C1 segment of cervical spinal cord (tissue), 14 donors: Measurements from ENCODE around the gene MFSD1.

Source experiments
- DNase-seq, 14 donors: peaks; one replicate each; lab custom pipeline; 2025; lab: John Stamatoyannopoulos, UW

Gene MFSD1

GRCh38 chr3:158801696-158802408 is at the start of gene MFSD1:
Gene MFSD1 (plus strand): TSS chr3:158802054. CDS start chr3:158802153, 99 bp downstream.
- peak; percentile 70 to 94 (median 90) for DNase-seq

GRCh38 chr3:158753854-158754253 is 48.0 kb upstream of the MFSD1 start:
- DNase-seq = no peak

- no peak for DNase-seq
Measured at GRCh38 chr3:158755421-158755820, 46.4 kb upstream of the MFSD1 start.

- DNase-seq = no peak
Measured at GRCh38 chr3:158761350-158761749, 40.5 kb upstream of the MFSD1 start.

- no peak for DNase-seq
Measured at GRCh38 chr3:158762701-158763100, 39.2 kb upstream of the MFSD1 start.

- DNase-seq = no peak
Measured at GRCh38 chr3:158763421-158763820, 38.4 kb upstream of the MFSD1 start.

- peak in 1 of 14 donors; percentile 22 for DNase-seq
Measured at GRCh38 chr3:158765518-158766205, 36.2 kb upstream of the MFSD1 start.

- no peak for DNase-seq
Measured at GRCh38 chr3:158766364-158766763, 35.5 kb upstream of the MFSD1 start.

GRCh38 chr3:158768361-158768787 is 33.5 kb upstream of the MFSD1 start:
- DNase-seq = peak in 3 of 14 donors; percentile 8 to 21 (median 10)

- DNase-seq = no peak
Measured at GRCh38 chr3:158768881-158769543, 32.8 kb upstream of the MFSD1 start.

- DNase-seq = no peak
Measured at GRCh38 chr3:158769549-158769948, 32.3 kb upstream of the MFSD1 start.

- DNase-seq = no peak
Measured at GRCh38 chr3:158769952-158770740, 31.7 kb upstream of the MFSD1 start.

GRCh38 chr3:158770741-158771350 is 31.0 kb upstream of the MFSD1 start:
- no peak for DNase-seq

GRCh38 chr3:158771577-158771976 is 30.3 kb upstream of the MFSD1 start:
- no peak for DNase-seq

- DNase-seq = no peak
Measured at GRCh38 chr3:158771982-158772381, 29.9 kb upstream of the MFSD1 start.

GRCh38 chr3:158773166-158773565 is 28.7 kb upstream of the MFSD1 start:
- DNase-seq = no peak

GRCh38 chr3:158773845-158774830 is 27.7 kb upstream of the MFSD1 start:
- DNase-seq = no peak

GRCh38 chr3:158774965-158775364 is 26.9 kb upstream of the MFSD1 start:
- no peak for DNase-seq

GRCh38 chr3:158775426-158776410 is 26.1 kb upstream of the MFSD1 start:
- no peak for DNase-seq
